ENCODE data around the gene MLXIP.
"Not testable (repeated sequence)": the region's sequence is repeated elsewhere in the genome, so short reads cannot be mapped to it uniquely, and the experiment has no call there.

Gene MLXIP

GRCh38 chr12:122032580-122032979 is 46.0 kb upstream of the MLXIP start:
- no peak for DNase-seq (ENCODE audit: low read depth, low spot score)
- no peak for TF ChIP-seq CTCF (IDR thresholded peaks at IDR 0.05; ENCODE audit: low read depth, low read length)
- in situ Hi-C loops (cut with HindIII; ENCODE audit: low sequenced_read_pairs), result no loop called here

GRCh38 chr12:122035292-122035691 is 43.3 kb upstream of the MLXIP start:
- in situ Hi-C loops (cut with HindIII; ENCODE audit: low sequenced_read_pairs), result no loop called here
- H3K4me3 ChIP-seq (ENCODE audit: low read depth, low read length), result no peak overlapping the region
- no peak for TF ChIP-seq CTCF (IDR thresholded peaks at IDR 0.05; ENCODE audit: low read depth, low read length)
- DNase-seq (ENCODE audit: low read depth, low spot score), result no peak

More at GRCh38 chr12:122032580-122032979, 46.0 kb upstream of the MLXIP start:
- no peak overlapping the region for H3K4me3 ChIP-seq (ENCODE audit: low read depth, low read length)

DNA sequence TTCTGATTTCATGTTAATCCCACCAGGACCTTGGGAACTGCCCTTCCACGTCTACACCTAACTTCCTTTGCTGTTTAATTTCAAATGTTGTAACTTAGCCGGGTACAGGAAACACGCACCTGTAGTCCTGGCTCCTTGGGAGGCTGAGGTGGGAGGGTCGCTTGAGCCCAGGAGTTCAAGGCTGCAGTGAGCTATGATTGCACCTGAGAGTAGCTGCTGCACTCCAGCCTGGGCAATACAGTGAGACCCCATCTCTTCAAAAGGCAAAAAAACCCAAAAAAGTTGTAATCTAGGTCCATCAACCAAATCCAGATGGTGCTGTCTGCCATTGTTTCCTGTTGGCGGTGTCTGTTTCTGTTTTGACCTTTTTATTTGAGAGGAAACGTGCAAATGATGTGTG is 42.4 kb upstream of the MLXIP start:
- TF ChIP-seq CTCF (IDR thresholded peaks at IDR 0.05; ENCODE audit: low read depth, low read length), result no peak
- DNase-seq (ENCODE audit: low read depth, low spot score), result no peak
- in situ Hi-C loops (cut with HindIII; ENCODE audit: low sequenced_read_pairs), result no loop called here
- H3K4me3 ChIP-seq (ENCODE audit: low read depth, low read length), result no peak overlapping the region

DNA sequence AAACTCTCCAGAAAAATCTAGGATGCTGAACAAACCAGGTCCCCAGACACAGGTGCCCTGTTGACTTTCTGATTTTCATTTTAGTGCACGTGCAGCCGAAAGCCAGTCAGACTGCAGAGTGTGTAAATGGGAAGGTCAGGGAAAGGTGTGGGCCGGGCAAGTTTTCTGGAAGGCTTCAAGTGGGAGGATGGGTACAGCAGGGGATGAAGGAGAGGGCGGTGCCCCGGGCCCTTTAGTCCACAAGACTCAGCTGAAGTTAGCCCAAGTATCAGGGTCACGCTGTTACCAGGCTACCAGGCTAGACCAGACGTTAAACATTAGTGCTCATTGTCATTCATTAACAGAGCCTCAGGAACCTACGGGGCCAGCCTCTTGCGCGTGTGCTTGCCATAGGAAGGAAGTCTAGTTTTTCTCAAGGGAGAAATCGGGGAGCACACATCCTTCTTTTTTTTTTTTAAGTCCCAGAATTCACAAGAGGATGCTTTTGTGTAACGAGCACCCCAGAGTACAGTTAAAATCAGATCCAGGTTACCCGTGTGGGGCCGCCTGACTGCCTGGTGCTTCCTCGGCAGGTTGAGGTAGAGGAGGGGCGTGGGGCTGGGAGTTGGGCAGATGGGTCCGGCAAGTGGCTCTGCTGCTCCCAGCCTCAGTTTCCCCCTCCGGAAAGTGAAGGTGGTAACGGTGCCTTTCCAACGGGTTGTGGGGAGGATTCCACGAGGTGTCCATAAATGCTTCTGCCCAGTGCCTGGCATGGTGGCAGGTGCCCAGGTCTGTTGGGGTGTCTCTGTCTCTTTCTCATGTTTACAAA is 37.8 kb upstream of the MLXIP start:
- in situ Hi-C loops (cut with HindIII; ENCODE audit: low sequenced_read_pairs), result no loop called here
- no peak for DNase-seq (ENCODE audit: low read depth, low spot score)
- no peak overlapping the region for H3K4me3 ChIP-seq (ENCODE audit: low read depth, low read length)
- no peak for TF ChIP-seq CTCF (IDR thresholded peaks at IDR 0.05; ENCODE audit: low read depth, low read length)

- in situ Hi-C loops (cut with HindIII; ENCODE audit: low sequenced_read_pairs); H3K4me3 ChIP-seq (ENCODE audit: low read depth, low read length); DNase-seq (ENCODE audit: low read depth, low spot score): not testable (repeated sequence)
Observed at GRCh38 chr12:122041458-122041857, 37.1 kb upstream of the MLXIP start.

DNA sequence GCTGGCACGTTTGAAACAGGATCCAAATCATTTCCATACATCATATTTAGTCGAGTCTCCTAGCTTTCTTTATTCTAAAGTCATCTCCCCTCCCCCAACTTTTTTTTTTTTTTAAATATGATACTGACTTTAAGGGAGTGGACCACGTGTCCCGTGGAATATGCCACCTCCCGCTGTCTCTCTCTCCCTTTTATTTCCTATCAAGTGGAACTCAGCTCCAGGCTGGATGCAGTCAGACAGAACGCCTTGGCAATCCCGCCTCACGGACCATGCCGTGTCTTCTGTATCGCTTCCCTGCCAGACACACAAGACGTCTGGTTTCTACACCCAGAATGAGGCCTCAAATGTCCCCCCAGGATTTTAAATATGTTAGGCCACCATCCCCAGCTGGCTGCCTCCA is 35.6 kb upstream of the MLXIP start:
- TF ChIP-seq CTCF (IDR thresholded peaks at IDR 0.05; ENCODE audit: low read depth, low read length), result no peak
- no peak for DNase-seq (ENCODE audit: low read depth, low spot score)
- in situ Hi-C loops (cut with HindIII; ENCODE audit: low sequenced_read_pairs), result no loop called here
- no peak overlapping the region for H3K4me3 ChIP-seq (ENCODE audit: low read depth, low read length)

DNA sequence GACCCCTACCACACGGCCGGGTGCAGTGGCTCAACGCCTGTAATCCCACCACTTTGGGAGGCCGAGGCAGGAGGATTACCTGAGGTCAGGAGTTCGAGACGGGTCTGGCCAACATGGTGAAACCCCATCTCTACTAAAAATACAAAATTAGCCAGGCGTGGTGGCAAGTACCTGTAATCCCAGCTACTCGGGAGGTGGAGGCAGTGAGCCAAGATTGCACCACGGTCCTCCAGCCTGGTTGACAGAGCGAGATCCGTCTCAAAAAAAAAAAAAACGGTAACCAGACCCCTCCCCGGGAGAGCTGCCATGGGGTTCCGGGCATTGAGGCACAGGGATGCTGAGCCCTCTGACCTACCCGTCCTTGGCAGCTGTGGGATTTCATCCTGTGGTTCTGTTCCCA is 35.1 kb upstream of the MLXIP start:
- DNase-seq (ENCODE audit: low read depth, low spot score), result no peak
- no peak overlapping the region for H3K4me3 ChIP-seq (ENCODE audit: low read depth, low read length)
- in situ Hi-C loops (cut with HindIII; ENCODE audit: low sequenced_read_pairs), result no loop called here
- TF ChIP-seq CTCF (IDR thresholded peaks at IDR 0.05; ENCODE audit: low read depth, low read length), result no peak

Measured in astrocyte of the spinal cord (primary cell).